Measurements from ENCODE around the gene FSD2.

The FSD2 gene

GRCh38 chr15:82802497-82802896, 3.4 kb downstream of the FSD2 start:
- Mint-ChIP-seq H3K27me3 (peaks cover 42% of the 10 kb centered on the region), H3K36me3 (ENCODE audit: insufficient read depth) (no peaks in the 10 kb centered on the region)

DNA sequence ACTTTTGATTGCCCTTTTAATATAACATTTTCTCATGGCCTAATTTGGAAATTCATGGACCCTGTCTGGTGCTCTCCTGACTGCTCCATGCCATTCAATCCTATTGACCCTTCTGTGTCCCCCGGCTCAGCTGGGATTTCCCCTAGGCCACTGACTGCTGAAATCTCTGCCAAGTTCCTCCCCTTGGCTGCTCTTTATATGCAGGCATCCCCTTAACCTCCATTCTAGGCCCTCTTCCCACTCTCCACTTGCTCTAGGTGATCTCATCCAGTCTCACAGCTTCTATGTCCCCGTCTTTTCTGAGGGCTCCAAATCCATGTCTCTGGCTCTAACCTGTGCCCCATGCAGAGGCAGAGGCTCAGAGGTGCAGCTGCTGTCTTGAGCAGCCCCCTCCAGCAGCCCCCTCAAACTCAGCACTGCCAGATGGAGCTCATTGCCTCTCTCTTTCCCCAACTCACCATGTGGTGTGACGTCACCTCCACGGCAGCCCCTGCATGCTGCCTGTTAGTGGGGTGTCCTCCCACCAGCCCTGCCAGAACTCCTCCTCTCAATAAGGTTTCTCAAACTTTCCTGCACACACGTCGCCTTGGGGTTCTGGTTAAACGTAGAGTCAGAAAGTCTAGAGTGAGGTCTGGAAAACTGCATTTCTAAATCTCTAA, 6.6 kb downstream of the FSD2 start:
- H3K4me1 Mint-ChIP-seq, result no peaks in the 10 kb centered on the region
- H3K4me3 Mint-ChIP-seq, result no peak overlapping the region
- H3K9me3 Mint-ChIP-seq, result no peaks in the 10 kb centered on the region
- no peaks in the 10 kb centered on the region for H3K36me3 Mint-ChIP-seq (ENCODE audit: insufficient read depth)
- ATAC-seq (replicated peaks; ENCODE audit: extremely low read depth, poor library complexity, severe bottlenecking) (no peak), DNase-seq (ENCODE audit: low spot score in 2 of 2) (no peak)
- H3K27ac Mint-ChIP-seq (ENCODE audit: low read depth), result no peak overlapping the region
- H3K27me3 Mint-ChIP-seq, result peaks cover 54% of the 10 kb centered on the region

More at GRCh38 chr15:82802497-82802896, 3.4 kb downstream of the FSD2 start:
- no peaks in the 10 kb centered on the region for H3K4me1 Mint-ChIP-seq
- H3K4me3 Mint-ChIP-seq, result no peak overlapping the region
- no peaks in the 10 kb centered on the region for H3K9me3 Mint-ChIP-seq
- ATAC-seq (replicated peaks; ENCODE audit: extremely low read depth, poor library complexity, severe bottlenecking) (no peak), DNase-seq (ENCODE audit: low spot score in 2 of 2) (no peak)
- no peak overlapping the region for H3K27ac Mint-ChIP-seq (ENCODE audit: low read depth)

DNA sequence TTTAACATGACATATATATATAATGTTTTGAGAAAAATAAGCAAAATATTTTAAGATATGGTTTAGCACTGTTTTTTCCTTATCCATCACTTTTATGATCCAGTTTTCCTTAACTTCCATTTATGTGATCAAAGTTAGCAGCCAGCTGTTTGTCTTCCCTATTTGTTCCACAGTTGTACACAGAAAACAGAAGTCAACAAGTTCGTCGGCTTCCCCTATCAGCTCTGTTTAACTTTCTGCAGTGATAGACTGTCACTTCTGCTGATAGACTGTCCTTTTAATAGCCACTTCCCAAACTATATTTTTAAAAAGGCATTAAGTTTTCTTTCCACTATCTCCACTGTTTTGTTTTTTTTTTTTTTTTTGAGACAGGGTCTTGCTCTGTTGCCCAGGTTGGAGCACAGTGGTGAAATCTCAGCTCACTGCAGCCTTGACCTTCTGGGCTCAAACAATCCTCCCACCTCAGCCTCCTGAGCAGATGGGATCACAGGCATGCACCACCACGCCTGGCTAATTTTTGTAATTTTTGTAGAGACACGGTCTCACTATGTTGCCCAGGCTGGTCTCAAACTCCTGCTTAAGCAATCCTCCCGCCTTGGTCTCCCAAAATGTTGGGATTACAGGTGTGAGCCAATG, 7.2 kb downstream of the FSD2 start:
- no peak overlapping the region for H3K4me3 Mint-ChIP-seq
- no peaks in the 10 kb centered on the region for H3K9me3 Mint-ChIP-seq
- DNase-seq (ENCODE audit: low spot score in 2 of 2) (no peak), ATAC-seq (replicated peaks; ENCODE audit: extremely low read depth, poor library complexity, severe bottlenecking) (no peak)
- peaks cover 51% of the 10 kb centered on the region for H3K27me3 Mint-ChIP-seq
- no peaks in the 10 kb centered on the region for H3K36me3 Mint-ChIP-seq (ENCODE audit: insufficient read depth)
- H3K4me1 Mint-ChIP-seq, result no peaks in the 10 kb centered on the region
- H3K27ac Mint-ChIP-seq (ENCODE audit: low read depth), result no peak overlapping the region

DNA sequence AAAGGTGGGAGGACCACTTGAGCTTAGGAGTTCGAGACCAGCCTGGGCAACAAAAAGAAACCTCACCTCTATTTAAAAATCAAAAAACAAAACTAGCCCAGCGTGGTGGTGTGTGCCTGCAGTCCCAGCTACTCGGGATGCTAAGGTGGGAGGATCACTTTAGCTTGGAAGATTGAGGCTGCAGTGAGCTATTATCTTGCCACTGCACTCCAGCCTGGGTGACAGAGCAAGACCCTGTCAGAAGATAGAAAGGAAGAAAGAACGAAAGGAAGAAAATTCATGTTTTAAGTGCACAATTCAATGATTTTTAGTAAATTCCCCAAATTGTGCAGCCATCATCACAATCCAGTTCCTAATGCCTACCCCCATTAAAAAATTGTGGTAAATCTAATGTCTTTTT, 7.8 kb downstream of the FSD2 start:
- H3K4me3 Mint-ChIP-seq, result no peak overlapping the region
- no peaks in the 10 kb centered on the region for H3K36me3 Mint-ChIP-seq (ENCODE audit: insufficient read depth)
- no peak overlapping the region for H3K27ac Mint-ChIP-seq (ENCODE audit: low read depth)
- no peak for DNase-seq (ENCODE audit: low spot score in 2 of 2)
- peaks cover 46% of the 10 kb centered on the region for H3K27me3 Mint-ChIP-seq
- no peaks in the 10 kb centered on the region for H3K4me1 Mint-ChIP-seq
- no peak for ATAC-seq (replicated peaks; ENCODE audit: extremely low read depth, poor library complexity, severe bottlenecking)
- H3K9me3 Mint-ChIP-seq, result no peaks in the 10 kb centered on the region

DNA sequence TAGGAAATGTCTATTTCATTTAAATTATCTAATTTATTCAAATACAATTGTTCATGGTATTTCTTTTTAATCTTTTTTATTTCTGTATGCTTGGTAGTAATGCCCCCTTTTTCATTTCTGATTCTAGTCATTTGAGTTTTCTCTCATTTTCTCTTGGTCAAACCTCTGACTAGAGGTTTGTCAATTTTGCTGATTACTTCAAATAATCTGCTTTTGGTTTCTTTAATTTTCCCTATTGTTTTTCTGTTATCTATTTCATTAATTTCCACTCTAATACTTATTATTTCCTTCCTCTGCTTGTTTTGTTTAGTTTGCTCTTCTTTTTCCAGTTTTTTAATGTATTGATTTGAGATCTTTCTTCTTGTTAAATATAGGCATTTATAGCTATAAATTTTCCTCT, 12.1 kb downstream of the FSD2 start:
- Mint-ChIP-seq H3K9me3 (no peaks in the 10 kb centered on the region), H3K36me3 (ENCODE audit: insufficient read depth) (no peaks in the 10 kb centered on the region), H3K27ac (ENCODE audit: low read depth) (no peak overlapping the region), H3K4me1 (no peaks in the 10 kb centered on the region), H3K4me3 (no peak overlapping the region), H3K27me3 (peaks cover 15% of the 10 kb centered on the region)
- no peak for DNase-seq (ENCODE audit: low spot score in 2 of 2)
- no peak for ATAC-seq (replicated peaks; ENCODE audit: extremely low read depth, poor library complexity, severe bottlenecking)

DNA sequence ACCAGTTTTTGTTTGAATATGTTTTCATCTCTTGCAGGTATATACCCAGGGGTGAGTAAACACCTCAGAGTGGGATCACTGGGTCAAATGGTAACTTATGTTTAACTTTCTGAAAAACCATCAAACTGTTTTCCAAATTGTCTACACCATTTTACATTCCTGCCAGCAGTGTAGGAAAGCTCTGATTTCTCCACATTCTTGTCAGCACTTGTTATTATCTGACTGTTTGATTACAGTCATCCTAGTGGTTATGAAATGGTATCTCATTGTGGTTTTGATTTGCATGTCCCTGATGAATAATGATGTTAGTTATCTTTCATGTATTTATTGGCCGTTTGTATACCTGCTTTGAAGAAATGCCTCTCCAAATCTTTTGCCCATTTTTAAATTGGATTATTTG, 13.8 kb downstream of the FSD2 start:
- no peak for ATAC-seq (replicated peaks; ENCODE audit: extremely low read depth, poor library complexity, severe bottlenecking)
- no peaks in the 10 kb centered on the region for H3K36me3 Mint-ChIP-seq (ENCODE audit: insufficient read depth)
- peaks cover 15% of the 10 kb centered on the region for H3K27me3 Mint-ChIP-seq
- no peak overlapping the region for H3K4me3 Mint-ChIP-seq
- H3K9me3 Mint-ChIP-seq, result no peaks in the 10 kb centered on the region
- no peak overlapping the region for H3K27ac Mint-ChIP-seq (ENCODE audit: low read depth)
- H3K4me1 Mint-ChIP-seq, result no peaks in the 10 kb centered on the region
- DNase-seq (ENCODE audit: low spot score in 2 of 2), result no peak

DNA sequence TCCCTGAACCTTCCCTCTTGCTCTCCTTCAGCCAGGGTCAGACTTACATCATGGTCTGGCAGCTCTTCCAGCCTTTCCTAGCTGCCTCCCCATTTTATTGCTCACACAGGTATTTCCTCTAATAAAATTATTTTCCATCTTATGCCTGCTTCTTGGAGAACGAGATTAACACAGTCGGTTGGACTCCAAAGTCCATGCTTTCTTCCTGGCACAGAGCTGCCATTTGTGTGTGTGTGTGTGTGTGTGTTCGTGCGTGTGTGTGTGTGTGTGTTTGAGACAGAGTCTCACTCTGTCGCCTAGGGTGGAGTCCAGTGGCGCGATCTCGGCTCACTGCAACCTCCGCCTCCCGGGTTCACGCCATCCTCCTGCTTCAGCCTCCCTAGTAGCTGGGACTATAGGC, 15.5 kb downstream of the FSD2 start:
- DNase-seq (ENCODE audit: low spot score in 2 of 2) (no peak), ATAC-seq (replicated peaks; ENCODE audit: extremely low read depth, poor library complexity, severe bottlenecking) (no peak)
- Mint-ChIP-seq H3K36me3 (ENCODE audit: insufficient read depth) (no peaks in the 10 kb centered on the region), H3K27me3 (peaks cover 12% of the 10 kb centered on the region), H3K4me1 (no peaks in the 10 kb centered on the region), H3K4me3 (no peak overlapping the region), H3K27ac (ENCODE audit: low read depth) (no peak overlapping the region), H3K9me3 (no peaks in the 10 kb centered on the region)

GRCh38 chr15:82789491-82789890, 16.4 kb downstream of the FSD2 start:
- DNase-seq (ENCODE audit: low spot score in 2 of 2), result no peak
- Mint-ChIP-seq H3K4me3 (no peak overlapping the region), H3K9me3 (no peaks in the 10 kb centered on the region), H3K27ac (ENCODE audit: low read depth) (no peak overlapping the region), H3K36me3 (ENCODE audit: insufficient read depth) (no peaks in the 10 kb centered on the region), H3K27me3 (peaks cover 8% of the 10 kb centered on the region), H3K4me1 (no peaks in the 10 kb centered on the region)
- no peak for ATAC-seq (replicated peaks; ENCODE audit: extremely low read depth, poor library complexity, severe bottlenecking)

DNA sequence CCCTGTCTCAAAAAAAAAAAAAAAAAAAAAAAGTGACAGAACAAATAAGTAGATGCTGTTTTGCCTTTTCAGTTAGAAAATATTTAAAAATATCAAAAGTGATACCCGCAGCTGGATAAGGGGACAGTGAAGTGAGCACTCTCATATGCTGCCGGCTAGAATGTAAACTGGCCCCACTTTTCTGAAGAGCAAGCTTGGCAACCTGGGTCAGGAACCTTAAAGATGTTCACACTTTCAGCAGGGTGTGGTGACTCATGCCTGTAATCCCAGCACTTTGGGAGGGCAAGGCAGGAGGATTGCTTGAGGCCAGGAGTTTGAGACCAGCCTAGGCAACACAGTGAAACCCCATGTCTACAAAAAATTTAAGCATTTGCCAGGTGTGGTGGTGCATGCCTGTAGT, 17.4 kb downstream of the FSD2 start:
- ATAC-seq (replicated peaks; ENCODE audit: extremely low read depth, poor library complexity, severe bottlenecking) (no peak), DNase-seq (ENCODE audit: low spot score in 2 of 2) (no peak)
- H3K9me3 Mint-ChIP-seq, result no peaks in the 10 kb centered on the region
- H3K27ac Mint-ChIP-seq (ENCODE audit: low read depth), result no peak overlapping the region
- no peaks in the 10 kb centered on the region for H3K36me3 Mint-ChIP-seq (ENCODE audit: insufficient read depth)
- no peaks in the 10 kb centered on the region for H3K4me1 Mint-ChIP-seq
- peaks cover 11% of the 10 kb centered on the region for H3K27me3 Mint-ChIP-seq
- no peak overlapping the region for H3K4me3 Mint-ChIP-seq

- DNase-seq (ENCODE audit: low spot score in 2 of 2) (no peak), ATAC-seq (replicated peaks; ENCODE audit: extremely low read depth, poor library complexity, severe bottlenecking) (no peak)
- Mint-ChIP-seq H3K36me3 (ENCODE audit: insufficient read depth) (no peaks in the 10 kb centered on the region), H3K27me3 (peaks cover 11% of the 10 kb centered on the region), H3K4me3 (no peak overlapping the region), H3K27ac (ENCODE audit: low read depth) (no peak overlapping the region), H3K9me3 (no peaks in the 10 kb centered on the region), H3K4me1 (no peaks in the 10 kb centered on the region)
These were observed 24.5 kb downstream of the FSD2 start for GRCh38 chr15:82781349-82781748.

DNA sequence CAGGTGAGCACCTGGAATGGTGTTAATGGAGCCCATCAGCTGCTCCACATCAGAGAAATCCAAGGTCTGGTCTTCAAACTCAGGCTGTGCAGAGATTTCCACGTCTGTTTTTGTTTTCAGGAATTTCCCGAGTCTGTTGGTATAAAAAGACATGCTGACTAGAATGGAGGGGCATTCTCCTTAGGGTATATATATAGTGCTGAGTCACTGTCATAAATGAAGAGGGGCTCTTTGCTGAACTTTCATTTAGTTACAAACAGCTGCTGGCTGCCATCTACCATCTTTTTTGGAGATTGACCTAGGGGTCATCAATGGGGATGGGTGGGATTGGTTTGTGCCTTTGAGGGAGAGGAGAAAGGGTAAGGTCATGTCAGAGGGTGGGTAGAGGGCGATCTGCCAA, 27.1 kb downstream of the FSD2 start:
- ATAC-seq (replicated peaks; ENCODE audit: extremely low read depth, poor library complexity, severe bottlenecking), result no peak
- no peak overlapping the region for H3K27ac Mint-ChIP-seq (ENCODE audit: low read depth)

GRCh38 chr15:82774496-82774895, 31.4 kb downstream of the FSD2 start:
- ATAC-seq (replicated peaks; ENCODE audit: extremely low read depth, poor library complexity, severe bottlenecking), result no peak
- Mint-ChIP-seq H3K4me3 (no peak overlapping the region), H3K36me3 (ENCODE audit: insufficient read depth) (no peaks in the 10 kb centered on the region), H3K27ac (ENCODE audit: low read depth) (no peak overlapping the region), H3K4me1 (no peaks in the 10 kb centered on the region), H3K27me3 (no peaks in the 10 kb centered on the region), H3K9me3 (no peaks in the 10 kb centered on the region)
- DNase-seq (ENCODE audit: low spot score in 2 of 2), result no peak

More for the DNA sequence above, 27.1 kb downstream of the FSD2 start:
- H3K36me3 Mint-ChIP-seq (ENCODE audit: insufficient read depth), result no peaks in the 10 kb centered on the region
- no peak for DNase-seq (ENCODE audit: low spot score in 2 of 2)
- no peak overlapping the region for H3K4me3 Mint-ChIP-seq
- no peaks in the 10 kb centered on the region for H3K9me3 Mint-ChIP-seq
- no peaks in the 10 kb centered on the region for H3K27me3 Mint-ChIP-seq
- H3K4me1 Mint-ChIP-seq, result no peaks in the 10 kb centered on the region

GRCh38 chr15:82771789-82772607, 33.9 kb downstream of the FSD2 start:
- no peaks in the 10 kb centered on the region for H3K36me3 Mint-ChIP-seq (ENCODE audit: insufficient read depth)
- no peaks in the 10 kb centered on the region for H3K27me3 Mint-ChIP-seq
- no peak overlapping the region for H3K27ac Mint-ChIP-seq (ENCODE audit: low read depth)
- no peak overlapping the region for H3K4me3 Mint-ChIP-seq
- ATAC-seq (replicated peaks; ENCODE audit: extremely low read depth, poor library complexity, severe bottlenecking) (no peak), DNase-seq (ENCODE audit: low spot score in 2 of 2) (no peak)
- H3K4me1 Mint-ChIP-seq, result no peaks in the 10 kb centered on the region
- peaks cover 3% of the 10 kb centered on the region for H3K9me3 Mint-ChIP-seq
